ENCODE data around the gene CLRN2.

The CLRN2 gene, protein sequence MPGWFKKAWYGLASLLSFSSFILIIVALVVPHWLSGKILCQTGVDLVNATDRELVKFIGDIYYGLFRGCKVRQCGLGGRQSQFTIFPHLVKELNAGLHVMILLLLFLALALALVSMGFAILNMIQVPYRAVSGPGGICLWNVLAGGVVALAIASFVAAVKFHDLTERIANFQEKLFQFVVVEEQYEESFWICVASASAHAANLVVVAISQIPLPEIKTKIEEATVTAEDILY

GRCh38 chr4:17514865-17515264 is at the start of gene CLRN2:
CLRN2 (plus strand) TSS chr4:17515165; CDS start chr4:17515267, 102 bp downstream.
- H3K4me3 ChIP-seq (ENCODE audit: insufficient read length, low read depth) = no peak within 1 kb of the TSS

GRCh38 chr4:17468619-17469221 is 46.2 kb upstream of the CLRN2 start:
- no peak overlapping the region for H3K4me3 ChIP-seq (ENCODE audit: insufficient read length, low read depth)
- H3K27me3 ChIP-seq (ENCODE audit: insufficient read depth, insufficient read length) = no peaks in the 10 kb centered on the region
- no peaks in the 10 kb centered on the region for H3K9me3 ChIP-seq (ENCODE audit: insufficient read depth, low read length)
- DNase-seq (ENCODE audit: low read depth, low spot score) = peak; percentile 16
- no peak overlapping the region for H3K9ac ChIP-seq (ENCODE audit: insufficient read length, low read depth)
- H3K36me3 ChIP-seq (ENCODE audit: insufficient read depth, insufficient read length, low read length) = no peaks in the 10 kb centered on the region
- H3K4me1 ChIP-seq (ENCODE audit: insufficient read depth, insufficient read length) = no peaks in the 10 kb centered on the region
- no peak for TF ChIP-seq ZNF274 (IDR thresholded peaks at IDR 0.05; ENCODE audit: low read depth, low read length)
- TF ChIP-seq SUZ12 (IDR thresholded peaks at IDR 0.05; ENCODE audit: extremely low read depth, insufficient read depth, insufficient read length) = no peak
- TF ChIP-seq YY1 (IDR thresholded peaks at IDR 0.05; ENCODE audit: insufficient read depth, insufficient read length) = no peak

More at GRCh38 chr4:17514865-17515264, at the start of gene CLRN2:
- Histone ChIP-seq H3K9ac (ENCODE audit: insufficient read length, low read depth) (no peak within 1 kb of the TSS), H3K9me3 (ENCODE audit: insufficient read depth, low read length) (no peaks in the 10 kb centered on the region), H3K36me3 (ENCODE audit: insufficient read depth, insufficient read length, low read length) (peaks cover 9% of the 10 kb centered on the region), H3K27me3 (ENCODE audit: insufficient read depth, insufficient read length) (peaks cover 8% of the 10 kb centered on the region), H3K4me1 (ENCODE audit: insufficient read depth, insufficient read length) (peaks cover 3% of the 10 kb centered on the region)
- no peak for DNase-seq (ENCODE audit: low read depth, low spot score)
- TF ChIP-seq ZNF274 (IDR thresholded peaks at IDR 0.05; ENCODE audit: low read depth, low read length) (no peak), SUZ12 (IDR thresholded peaks at IDR 0.05; ENCODE audit: extremely low read depth, insufficient read depth, insufficient read length) (no peak)

- TF ChIP-seq SUZ12 (IDR thresholded peaks at IDR 0.05; ENCODE audit: extremely low read depth, insufficient read depth, insufficient read length) (no peak), ZNF274 (IDR thresholded peaks at IDR 0.05; ENCODE audit: low read depth, low read length) (no peak), YY1 (IDR thresholded peaks at IDR 0.05; ENCODE audit: insufficient read depth, insufficient read length) (no peak)
These were observed 44.9 kb upstream of the CLRN2 start for GRCh38 chr4:17469931-17470674.

GRCh38 chr4:17475481-17475880 is 39.5 kb upstream of the CLRN2 start:
- no peaks in the 10 kb centered on the region for H3K36me3 ChIP-seq (ENCODE audit: insufficient read depth, insufficient read length, low read length)
- no peak overlapping the region for H3K4me3 ChIP-seq (ENCODE audit: insufficient read length, low read depth)
- no peak for DNase-seq (ENCODE audit: low read depth, low spot score)
- H3K4me1 ChIP-seq (ENCODE audit: insufficient read depth, insufficient read length) = peaks cover 3% of the 10 kb centered on the region
- TF ChIP-seq YY1 (IDR thresholded peaks at IDR 0.05; ENCODE audit: insufficient read depth, insufficient read length) = no peak
- no peak for TF ChIP-seq SUZ12 (IDR thresholded peaks at IDR 0.05; ENCODE audit: extremely low read depth, insufficient read depth, insufficient read length)
- TF ChIP-seq ZNF274 (IDR thresholded peaks at IDR 0.05; ENCODE audit: low read depth, low read length) = no peak
- H3K9ac ChIP-seq (ENCODE audit: insufficient read length, low read depth) = no peak overlapping the region
- H3K9me3 ChIP-seq (ENCODE audit: insufficient read depth, low read length) = no peaks in the 10 kb centered on the region
- no peaks in the 10 kb centered on the region for H3K27me3 ChIP-seq (ENCODE audit: insufficient read depth, insufficient read length)

More at GRCh38 chr4:17469931-17470674, 44.9 kb upstream of the CLRN2 start:
- no peak for DNase-seq (ENCODE audit: low read depth, low spot score)
- no peak overlapping the region for H3K4me3 ChIP-seq (ENCODE audit: insufficient read length, low read depth)
- no peak overlapping the region for H3K9ac ChIP-seq (ENCODE audit: insufficient read length, low read depth)
- no peaks in the 10 kb centered on the region for H3K36me3 ChIP-seq (ENCODE audit: insufficient read depth, insufficient read length, low read length)
- no peaks in the 10 kb centered on the region for H3K9me3 ChIP-seq (ENCODE audit: insufficient read depth, low read length)
- H3K4me1 ChIP-seq (ENCODE audit: insufficient read depth, insufficient read length) = no peaks in the 10 kb centered on the region
- no peaks in the 10 kb centered on the region for H3K27me3 ChIP-seq (ENCODE audit: insufficient read depth, insufficient read length)

GRCh38 chr4:17476853-17477252 is 38.1 kb upstream of the CLRN2 start:
- Histone ChIP-seq H3K4me1 (ENCODE audit: insufficient read depth, insufficient read length) (peaks cover 3% of the 10 kb centered on the region), H3K4me3 (ENCODE audit: insufficient read length, low read depth) (no peak overlapping the region), H3K9me3 (ENCODE audit: insufficient read depth, low read length) (no peaks in the 10 kb centered on the region), H3K9ac (ENCODE audit: insufficient read length, low read depth) (no peak overlapping the region), H3K36me3 (ENCODE audit: insufficient read depth, insufficient read length, low read length) (no peaks in the 10 kb centered on the region), H3K27me3 (ENCODE audit: insufficient read depth, insufficient read length) (no peaks in the 10 kb centered on the region)
- no peak for DNase-seq (ENCODE audit: low read depth, low spot score)
- TF ChIP-seq ZNF274 (IDR thresholded peaks at IDR 0.05; ENCODE audit: low read depth, low read length) = no peak
- TF ChIP-seq YY1 (IDR thresholded peaks at IDR 0.05; ENCODE audit: insufficient read depth, insufficient read length) = no peak
- TF ChIP-seq SUZ12 (IDR thresholded peaks at IDR 0.05; ENCODE audit: extremely low read depth, insufficient read depth, insufficient read length) = no peak

GRCh38 chr4:17477774-17478472 is 37.0 kb upstream of the CLRN2 start:
- no peaks in the 10 kb centered on the region for H3K27me3 ChIP-seq (ENCODE audit: insufficient read depth, insufficient read length)
- no peak for DNase-seq (ENCODE audit: low read depth, low spot score)
- no peak overlapping the region for H3K4me3 ChIP-seq (ENCODE audit: insufficient read length, low read depth)
- TF ChIP-seq SUZ12 (IDR thresholded peaks at IDR 0.05; ENCODE audit: extremely low read depth, insufficient read depth, insufficient read length) (no peak), ZNF274 (IDR thresholded peaks at IDR 0.05; ENCODE audit: low read depth, low read length) (no peak), YY1 (IDR thresholded peaks at IDR 0.05; ENCODE audit: insufficient read depth, insufficient read length) (no peak)
- H3K9me3 ChIP-seq (ENCODE audit: insufficient read depth, low read length) = no peaks in the 10 kb centered on the region
- H3K36me3 ChIP-seq (ENCODE audit: insufficient read depth, insufficient read length, low read length) = peaks cover 1% of the 10 kb centered on the region
- no peak overlapping the region for H3K9ac ChIP-seq (ENCODE audit: insufficient read length, low read depth)
- peaks cover 3% of the 10 kb centered on the region for H3K4me1 ChIP-seq (ENCODE audit: insufficient read depth, insufficient read length)
